ENCODE results near the gene KLHL6.
"Not testable (repeated sequence)": the region's sequence is repeated elsewhere in the genome, so short reads cannot be mapped to it uniquely, and the experiment has no call there.

KLHL6 gene

DNA sequence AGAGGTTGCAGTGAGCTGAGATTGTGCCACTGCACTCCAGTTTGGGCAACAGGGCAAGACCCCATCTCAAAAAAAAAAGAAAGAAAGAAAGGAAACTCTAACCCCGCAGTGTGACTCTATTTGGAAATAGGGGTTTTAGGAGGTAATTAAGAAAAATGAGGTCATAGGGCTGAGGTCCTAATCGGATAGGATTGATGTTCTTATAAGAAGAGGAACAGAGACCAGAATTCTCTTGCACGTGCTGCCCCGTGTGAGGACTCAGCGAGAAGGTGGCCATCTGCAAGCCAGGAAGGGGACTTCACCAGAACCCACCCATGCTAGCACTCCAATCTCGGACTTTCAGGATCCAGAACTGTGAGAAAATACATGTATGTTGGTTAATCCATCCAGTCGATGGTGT is 25.8 kb downstream of the KLHL6 start:
- DNase-seq (ENCODE audit: low read depth): no peak

DNA sequence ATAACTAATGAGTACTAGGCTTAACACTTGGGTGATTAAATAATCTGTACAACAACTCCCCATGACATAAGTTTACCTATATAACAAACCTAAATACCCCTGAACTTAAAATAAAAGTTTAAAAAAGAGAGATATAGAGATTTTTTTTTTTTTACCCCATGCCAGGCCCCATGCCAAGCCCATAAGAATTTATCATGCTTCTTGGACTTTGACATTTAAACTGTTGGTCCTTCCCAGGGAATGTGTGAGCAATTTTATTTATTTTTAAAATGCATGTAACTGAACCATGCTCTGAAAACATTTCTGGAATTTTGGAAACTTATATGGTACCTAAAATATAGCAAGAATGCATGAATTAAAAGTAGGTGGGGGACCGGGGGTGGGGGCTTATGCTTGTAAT is 26.3 kb downstream of the KLHL6 start:
- DNase-seq (ENCODE audit: low read depth): no peak

DNA sequence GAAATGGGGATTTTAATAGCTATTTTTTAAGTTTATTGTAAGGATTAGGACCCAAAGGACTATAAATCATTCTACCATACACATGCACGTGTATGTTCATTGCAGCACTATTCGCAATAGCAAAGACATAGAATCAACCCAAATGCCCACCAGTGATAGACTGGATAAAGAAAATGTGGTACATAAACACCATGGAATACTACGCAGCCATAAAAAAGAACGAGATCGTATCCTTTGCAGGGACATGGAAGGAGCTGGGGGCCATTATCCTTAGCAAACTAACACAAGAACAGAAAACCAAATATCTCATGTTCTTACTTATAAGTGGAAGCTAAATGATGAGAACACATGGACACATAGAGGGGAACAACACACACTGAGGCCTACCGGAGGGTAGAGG is 26.7 kb downstream of the KLHL6 start:
- DNase-seq (ENCODE audit: low read depth): not testable (repeated sequence)

DNA sequence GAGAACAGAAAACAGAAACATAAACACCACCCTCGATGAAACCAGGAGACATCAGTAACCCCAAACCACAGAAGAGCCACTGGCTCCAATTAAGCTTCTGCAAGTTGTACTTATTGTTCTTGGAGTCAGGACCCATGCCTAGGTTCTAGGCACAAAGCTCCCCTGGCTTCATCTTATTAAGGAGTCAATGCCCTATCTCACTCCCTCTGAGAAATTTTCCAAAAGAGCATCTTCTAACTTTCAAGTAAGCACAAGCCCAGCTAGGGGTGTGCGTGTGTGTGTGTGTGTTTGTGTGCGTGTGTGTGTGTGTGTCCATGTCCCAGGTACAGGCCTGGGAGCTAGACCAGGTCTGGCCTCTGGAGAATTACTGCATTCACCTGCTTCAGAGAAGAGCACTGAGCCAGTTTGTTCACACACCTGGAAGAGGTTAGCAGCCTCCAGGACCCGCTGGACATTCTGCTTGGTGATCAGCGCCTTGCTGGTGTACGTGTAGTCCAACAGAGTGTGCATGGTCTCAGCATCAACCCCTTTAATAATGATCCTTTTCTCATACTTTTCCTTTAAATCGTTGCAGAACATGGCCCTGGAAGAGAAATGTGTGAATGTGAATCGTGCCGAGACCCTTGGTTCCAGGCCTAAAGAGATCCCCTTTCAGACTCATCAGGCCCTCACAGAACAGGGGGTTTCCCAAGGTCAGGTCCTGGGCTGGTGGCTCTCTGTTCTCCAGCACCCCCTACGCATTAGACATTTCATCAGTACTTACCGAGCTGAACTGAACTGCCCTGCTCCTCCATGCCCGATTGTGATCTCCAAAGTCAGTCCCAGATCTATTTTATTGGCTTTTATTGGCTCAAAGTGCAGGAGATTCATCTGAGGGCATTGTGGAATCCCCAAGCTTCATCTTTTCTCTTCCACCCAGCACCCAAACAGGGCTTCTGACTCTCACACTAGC is 27.8 kb downstream of the KLHL6 start:
- no peak for DNase-seq (ENCODE audit: low read depth)

DNA sequence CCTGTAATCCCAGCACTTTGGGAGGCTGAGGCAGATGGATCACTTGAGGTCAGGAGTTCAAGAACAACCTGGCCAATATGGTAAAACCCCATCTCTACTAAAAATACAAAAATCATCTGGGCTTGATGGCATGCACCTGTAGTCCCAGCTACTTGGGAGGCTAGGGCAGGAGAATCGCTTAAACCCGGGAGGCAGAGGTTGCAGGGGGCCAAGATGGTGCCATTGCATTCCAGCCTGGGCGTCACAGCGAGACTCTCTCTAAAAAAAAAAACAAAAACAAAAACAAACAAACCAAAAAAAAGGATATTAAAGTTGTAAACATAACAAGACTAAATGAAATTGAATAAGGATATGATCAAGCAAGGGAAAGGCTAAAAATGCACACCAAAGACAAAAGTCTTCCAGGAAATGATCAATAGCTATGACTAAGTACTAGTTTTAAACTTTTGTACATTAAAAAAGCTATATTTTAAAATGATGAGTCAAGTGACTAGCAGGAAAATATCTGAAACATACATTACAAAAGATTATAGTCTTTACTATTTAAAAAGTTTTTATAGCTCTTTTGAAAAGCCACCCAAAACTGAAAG is 28.6 kb downstream of the KLHL6 start:
- DNase-seq (ENCODE audit: low read depth): no peak

DNA sequence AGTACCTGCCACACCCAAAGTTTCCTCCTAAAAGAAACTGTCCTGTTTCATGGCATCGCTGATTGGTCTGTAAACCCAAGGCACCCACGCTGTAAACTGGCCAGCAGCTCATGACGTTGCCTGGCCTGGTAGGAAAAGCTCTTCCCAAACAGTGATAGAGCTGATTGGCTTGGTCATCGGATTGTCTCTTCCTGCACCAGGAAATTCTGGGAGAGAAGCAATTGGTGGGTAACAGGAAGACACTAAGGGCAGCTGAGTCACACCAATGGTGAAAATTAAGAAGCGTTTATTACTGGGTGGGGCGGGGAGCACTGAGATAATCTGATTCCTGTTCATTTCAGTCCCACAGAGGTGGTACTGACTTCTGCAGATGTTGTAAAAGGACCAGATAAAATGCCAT is 31.0 kb downstream of the KLHL6 start:
- no peak for DNase-seq (ENCODE audit: low read depth)

DNA sequence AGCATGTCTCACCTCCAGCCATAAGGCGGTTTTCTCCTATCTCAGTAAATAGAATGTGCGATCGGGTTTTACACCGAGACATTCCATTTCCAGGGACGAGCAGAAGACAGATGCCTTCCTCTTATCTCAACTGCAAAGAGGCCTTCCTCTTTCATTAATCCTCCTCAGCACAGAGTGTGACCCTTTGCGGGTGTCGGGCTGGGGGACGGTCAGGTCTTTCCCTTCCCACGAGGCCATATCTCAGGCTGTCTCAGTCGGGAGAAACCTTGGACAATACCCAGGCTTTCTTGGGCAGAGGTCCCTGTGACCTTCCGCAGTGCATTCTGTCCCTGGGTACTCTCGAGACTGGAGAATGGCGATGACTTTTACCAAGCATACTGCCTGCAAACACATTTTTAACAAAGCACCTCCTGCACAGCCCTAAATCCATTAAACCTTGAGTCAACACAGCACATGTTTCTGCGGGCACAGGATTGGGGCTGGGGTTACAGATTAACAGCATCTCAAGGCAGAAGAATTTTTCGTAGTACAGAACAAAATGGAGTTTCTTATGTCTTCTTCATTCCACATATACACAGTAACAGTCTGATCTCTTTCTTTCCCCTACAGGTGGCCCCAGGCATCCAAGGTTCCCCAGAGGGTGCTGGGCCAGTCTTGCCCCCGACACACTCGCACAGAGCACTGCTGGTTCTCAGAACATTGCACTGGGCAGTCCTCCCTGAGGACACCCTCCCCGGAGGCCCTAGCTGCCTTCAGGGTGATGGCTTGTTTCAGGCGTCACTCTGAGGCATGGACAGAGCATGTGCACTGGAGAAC is 34.6 kb downstream of the KLHL6 start:
- not testable (repeated sequence) for DNase-seq (ENCODE audit: low read depth)

DNA sequence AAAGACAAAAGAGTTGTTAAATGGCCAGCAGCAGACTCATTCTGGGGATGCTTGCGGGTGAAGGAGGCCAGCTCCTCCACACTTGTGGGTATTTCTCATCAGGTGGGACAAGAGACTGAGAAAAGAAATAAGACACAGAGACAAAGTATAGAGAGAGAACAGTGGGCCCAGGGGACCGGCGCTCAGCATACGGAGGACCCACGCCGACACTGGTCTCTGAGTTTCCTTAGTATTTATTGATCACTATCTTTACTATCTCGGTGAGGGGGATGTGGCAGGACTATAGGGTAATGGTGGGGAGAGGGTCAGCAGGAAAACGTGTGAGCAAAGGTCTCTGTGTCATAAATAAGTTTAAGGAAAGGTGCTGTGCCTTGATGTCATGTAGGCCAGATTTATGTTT is 35.2 kb downstream of the KLHL6 start:
- DNase-seq (ENCODE audit: low read depth): not testable (repeated sequence)

DNA sequence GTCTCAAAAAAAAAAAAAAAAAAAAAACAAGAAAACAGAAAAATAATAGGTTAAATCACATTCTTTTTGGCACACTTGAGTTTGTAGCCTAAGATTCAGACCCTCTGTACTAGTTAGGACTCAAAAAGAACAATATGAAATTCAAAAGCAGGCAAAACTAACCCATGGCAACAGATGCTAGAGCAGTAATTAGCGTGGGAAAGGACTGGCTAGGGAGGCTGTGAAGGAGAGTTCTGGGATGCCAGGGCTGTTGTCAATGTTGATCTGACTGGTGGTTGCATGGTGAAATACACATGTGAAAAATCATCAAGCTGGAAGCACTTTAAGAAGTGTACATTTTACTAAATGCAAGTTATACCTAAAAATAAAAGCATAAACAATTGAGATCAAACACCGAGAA is 35.6 kb downstream of the KLHL6 start:
- no peak for DNase-seq (ENCODE audit: low read depth)

DNA sequence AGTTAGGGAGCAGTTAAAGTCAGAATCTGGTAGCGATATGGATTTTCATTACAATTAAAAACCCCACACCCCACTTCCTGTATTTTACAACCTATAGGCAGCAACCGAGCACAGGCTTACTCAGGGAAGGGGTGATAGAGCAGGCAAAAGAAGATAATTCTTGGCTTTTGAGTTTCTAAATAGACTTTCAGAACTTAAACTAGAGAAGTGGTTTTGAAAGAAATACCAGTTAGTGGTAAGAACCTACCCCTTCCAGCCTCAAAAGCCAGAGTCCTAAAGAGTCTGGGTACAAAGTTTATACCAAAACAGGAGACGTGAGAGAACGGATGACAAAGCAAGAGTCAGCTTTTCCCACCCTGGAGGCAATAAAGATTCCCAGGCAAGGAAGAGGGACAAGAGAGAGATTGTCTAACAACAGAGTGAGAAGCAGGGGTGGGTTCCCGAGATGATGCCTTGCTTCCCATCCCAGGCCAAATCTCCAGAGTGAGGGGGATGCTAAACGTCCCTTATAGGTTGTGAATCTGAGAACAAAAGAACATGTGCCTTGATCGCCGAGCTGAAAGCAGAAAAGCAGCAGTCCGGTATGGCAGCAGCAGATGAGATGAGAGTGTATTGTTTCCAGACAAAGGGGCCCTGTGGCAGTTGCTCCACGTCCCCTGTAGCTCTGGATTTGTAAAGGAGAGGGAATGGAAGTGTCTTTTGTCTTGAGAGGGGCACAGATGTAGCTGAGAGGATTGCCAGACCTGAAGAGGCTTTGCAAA is 36.8 kb downstream of the KLHL6 start:
- no peak for DNase-seq (ENCODE audit: low read depth)

DNA sequence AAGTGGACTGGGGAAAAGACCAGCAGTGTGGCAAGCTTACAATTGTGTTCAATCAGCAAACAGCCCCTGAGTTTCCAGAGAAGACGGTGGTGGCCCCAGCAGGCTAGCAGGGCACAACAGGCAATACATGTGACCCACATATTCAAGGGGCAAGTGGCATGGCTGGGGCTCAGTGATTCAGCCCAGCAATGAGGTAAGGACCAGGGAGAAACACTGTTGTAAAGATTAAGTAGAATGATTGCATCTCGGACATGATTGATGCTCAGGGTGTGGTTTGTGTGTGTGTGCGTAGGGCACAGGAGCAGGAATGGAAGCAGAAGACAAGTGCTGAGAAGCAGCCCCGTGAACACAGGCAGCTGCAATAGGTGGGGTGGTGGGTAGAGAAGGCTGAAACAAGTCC is 37.9 kb downstream of the KLHL6 start:
- no peak for DNase-seq (ENCODE audit: low read depth)

DNA sequence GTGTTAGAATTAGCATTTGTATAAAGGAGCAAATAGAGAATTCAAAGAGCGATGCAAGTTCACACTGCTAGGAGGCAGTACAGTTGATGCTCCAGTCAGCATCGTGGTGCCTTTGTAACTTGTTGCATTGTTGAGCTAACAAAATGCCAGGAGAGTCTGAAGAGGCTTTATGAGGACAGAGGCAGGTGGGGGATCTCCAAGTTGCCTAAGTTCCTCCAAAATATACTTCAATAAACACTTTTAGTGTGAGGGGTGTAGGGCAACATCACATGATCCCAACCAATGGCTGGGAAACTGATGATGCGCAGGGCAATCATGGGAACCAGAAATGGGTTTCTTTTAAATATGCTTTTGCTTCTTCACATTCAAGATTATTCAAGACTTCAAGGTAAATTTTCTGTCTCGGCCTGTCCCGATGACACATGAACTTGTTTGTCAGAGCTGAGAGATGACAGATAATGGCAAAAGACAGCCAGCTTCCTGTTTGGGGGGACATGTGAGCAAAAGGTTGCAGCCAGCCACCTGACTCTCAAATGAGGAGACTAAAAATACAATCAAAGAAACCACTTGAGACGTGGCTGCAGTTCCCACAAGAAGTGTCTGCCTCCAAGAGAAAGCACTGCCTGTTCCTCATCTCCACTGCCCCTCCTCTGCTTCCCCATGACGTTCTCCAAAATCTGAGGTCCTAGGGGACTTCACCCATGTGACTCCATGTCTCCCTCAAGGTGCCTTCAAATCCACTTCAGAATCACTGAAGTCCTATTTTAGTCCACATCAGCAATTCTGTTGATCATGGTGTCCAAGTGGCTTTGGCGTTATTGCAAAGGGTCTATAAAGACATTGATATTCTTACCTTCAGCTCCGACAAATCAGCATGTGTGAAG is 39.3 kb downstream of the KLHL6 start:
- DNase-seq (ENCODE audit: low read depth): peak; percentile 54

DNA sequence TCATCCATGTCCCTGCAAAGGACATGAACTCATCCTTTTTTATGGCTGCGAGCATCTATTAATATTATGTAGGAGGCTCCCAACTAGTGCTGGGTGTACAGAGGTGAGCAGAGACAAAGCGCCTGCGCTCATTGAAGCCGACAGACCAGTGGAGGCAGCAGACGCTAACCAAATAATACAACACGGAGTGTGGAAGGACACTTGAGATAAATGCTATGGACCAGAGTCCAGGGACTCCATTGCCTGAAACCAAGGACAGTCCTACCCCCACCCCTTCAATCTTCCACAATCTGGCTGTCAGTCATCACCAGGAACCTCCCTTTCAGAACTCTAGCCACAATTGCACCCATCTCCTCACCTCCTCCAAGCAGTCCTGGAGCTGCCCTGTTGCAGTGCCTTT is 41.5 kb downstream of the KLHL6 start:
- no peak for DNase-seq (ENCODE audit: low read depth)

DNA sequence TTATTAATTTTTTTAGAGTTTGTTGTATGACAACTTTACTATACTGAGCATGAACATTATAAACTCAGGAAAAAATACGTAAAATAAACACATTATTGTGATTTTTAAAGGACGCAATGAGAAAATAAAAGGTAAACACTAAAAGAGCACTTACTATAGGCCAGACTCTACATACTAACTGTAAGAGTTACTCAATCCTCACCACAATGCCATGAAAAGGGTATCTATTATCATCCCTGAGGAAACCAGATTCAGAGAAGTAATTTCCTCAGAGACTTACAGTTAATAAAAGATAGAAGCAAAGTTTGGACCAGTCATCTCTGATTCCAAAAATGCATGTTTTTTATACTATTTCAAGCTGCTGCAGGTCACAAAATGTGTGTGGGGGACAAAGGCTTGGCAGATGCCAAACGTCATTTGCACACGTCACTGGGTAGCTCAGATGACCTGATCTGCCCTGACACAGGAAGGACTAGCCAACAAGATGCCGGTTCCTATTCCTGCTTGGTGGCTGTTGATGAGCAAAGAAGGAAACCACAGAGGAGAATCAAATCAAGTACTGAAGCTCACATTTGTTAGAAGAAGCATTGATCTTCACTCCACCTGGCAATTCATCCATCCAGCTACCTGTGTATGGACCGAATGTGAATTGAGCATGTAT is 42.3 kb downstream of the KLHL6 start:
- DNase-seq (ENCODE audit: low read depth): peak; percentile 38

DNA sequence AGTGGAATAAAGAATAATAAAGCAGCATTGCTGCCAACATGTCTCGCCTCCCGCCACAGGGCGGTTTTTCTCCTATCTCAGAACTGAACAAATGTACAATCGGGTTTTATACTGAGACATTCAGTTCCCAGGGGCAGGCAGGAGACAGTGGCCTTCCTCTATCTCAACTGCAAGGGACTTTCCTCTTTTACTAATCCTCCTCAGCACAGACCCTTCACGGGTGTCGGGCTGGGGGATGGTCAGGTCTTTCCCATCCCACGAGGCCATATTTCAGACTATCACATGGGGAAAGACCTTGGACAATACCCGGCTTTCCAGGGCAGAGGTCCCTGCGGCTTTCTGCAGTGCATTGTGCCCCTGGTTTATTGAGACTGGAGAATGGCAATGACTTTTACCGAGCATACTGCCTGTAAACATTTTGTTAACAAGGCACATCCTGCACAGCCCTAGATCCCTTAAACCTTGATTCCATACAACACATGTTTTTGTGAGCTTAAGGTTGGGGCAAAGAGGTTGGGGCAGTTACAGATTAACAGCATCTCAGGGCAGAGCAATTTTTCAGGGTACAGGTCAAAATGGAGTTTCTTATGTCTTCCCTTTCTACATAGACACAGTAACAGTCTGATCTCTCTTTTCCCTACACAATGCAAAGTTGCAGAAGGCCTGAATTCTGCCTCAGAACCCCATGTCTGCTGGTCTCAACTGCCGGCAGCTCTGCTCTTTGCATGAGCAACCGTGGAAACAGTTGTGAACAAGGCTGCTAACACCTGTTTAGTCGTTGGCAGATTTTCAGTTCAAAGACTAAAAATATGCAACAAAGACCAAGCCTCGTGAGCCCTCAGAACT is 44.0 kb downstream of the KLHL6 start:
- not testable (repeated sequence) for DNase-seq (ENCODE audit: low read depth)

DNA sequence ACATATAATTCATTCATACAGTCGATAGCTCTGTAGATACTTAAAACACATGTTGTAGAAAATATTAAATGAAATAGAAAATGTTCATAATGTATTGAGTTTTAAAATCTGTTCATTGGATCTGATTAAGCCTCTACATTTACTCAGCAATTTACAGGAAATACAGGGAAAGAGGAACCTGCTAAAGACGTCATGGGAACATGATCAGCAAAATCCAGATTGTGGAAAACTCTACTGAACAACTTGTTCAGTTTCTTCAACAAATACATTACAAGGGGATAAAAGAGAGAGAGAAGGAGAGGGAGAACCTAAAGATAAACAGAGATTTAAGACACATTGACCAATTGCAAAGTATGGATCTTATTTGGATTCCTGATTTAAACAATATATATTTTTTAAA is 46.7 kb downstream of the KLHL6 start:
- DNase-seq (ENCODE audit: low read depth): no peak

DNA sequence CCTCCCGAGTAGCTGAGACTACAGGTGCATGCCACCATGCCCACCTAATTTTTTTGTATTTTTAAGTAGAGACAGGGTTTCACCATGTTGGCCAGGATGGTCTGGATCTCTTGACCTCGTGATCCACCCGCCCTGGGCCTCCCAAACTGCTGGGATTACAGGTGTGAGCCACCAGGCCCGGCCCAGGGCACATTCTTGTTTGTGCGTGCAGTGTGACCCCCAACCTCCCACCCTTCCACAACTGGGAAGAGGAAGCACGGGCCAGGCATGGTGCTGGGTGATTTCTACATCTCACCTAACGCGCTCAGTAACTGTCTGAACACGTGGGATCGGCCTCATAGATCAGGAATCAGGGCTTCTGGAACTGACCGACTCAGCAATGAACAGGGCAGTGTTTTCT is 48.0 kb downstream of the KLHL6 start:
- DNase-seq (ENCODE audit: low read depth): no peak

DNA sequence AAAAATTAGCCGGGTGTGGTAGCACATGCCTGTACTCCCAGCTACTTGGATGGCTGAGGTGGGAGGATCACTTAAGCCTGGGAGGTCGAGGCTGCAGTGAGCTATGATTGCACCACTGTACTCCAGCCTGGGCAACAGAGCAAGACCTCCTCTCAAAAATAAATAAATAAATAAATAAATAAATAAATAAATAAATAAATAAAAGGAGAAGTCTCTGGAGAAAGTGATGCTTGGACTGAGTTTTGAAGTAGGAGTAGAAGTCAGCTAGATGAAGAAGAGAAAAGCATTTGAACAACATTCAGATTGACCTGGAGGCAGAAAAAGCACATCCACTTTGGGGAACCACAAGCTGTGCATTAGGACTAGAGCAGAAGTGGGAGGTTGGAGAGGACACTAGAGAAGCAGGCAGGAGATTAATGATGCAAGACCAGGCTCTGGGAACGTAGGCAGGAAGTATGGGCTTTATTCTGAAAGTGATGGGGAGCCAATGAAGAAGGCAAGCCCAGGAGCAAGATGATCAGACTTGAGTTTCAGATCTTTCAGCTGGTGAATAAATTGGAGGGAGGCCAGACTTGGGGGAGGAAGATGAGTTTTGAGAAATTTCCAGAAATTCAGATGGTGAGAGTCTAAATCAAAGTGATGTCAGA is 48.7 kb downstream of the KLHL6 start:
- no peak for DNase-seq (ENCODE audit: low read depth)

DNA sequence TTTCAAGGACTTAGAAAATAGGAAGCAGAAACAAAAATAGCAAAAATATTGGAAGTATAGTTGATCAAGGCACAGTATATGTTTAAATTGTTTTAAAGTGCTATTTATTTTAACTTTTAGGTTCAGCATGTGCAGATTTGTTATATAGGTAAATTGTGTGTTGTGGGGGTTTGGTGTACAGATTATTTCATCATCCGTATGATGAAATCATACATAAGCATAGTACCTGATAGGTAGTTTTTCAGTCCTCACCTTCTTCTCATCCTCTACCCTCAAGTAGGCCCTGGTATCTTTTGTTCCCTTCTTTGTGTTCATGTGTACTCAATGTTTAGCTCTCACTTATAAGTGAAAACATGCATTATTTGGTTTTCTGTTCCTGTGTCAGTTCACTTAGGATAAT is 50.9 kb downstream of the KLHL6 start:
- no peak for DNase-seq (ENCODE audit: low read depth)
